ENCODE results near the gene PEX14. TPM values are rescaled to one million over a fixed set of nuclear protein-coding genes. Genes with fewer than 3 reads are reported as not detected.

PEX14 gene
- total RNA-seq, 1 experiment from 2014 or later, result 27.3 TPM

GRCh38 chr1:10624256-10625050 is 149.7 kb downstream of the PEX14 start:
- TF ChIP-seq NFYB (CRISPR knock-in tag; conservative IDR thresholded peaks at IDR 0.05; ENCODE audit: low read depth), result no peak
- TF ChIP-seq, protein P1, sequence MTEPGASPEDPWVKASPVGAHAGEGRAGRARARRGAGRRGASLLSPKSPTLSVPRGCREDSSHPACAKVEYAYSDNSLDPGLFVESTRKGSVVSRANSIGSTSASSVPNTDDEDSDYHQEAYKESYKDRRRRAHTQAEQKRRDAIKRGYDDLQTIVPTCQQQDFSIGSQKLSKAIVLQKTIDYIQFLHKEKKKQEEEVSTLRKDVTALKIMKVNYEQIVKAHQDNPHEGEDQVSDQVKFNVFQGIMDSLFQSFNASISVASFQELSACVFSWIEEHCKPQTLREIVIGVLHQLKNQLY (CRISPR knock-in tag; IDR thresholded peaks at IDR 0.05), result no peak
- TF ChIP-seq, protein P2, sequence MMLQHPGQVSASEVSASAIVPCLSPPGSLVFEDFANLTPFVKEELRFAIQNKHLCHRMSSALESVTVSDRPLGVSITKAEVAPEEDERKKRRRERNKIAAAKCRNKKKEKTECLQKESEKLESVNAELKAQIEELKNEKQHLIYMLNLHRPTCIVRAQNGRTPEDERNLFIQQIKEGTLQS (CRISPR knock-in tag; conservative IDR thresholded peaks at IDR 0.05), result no peak
- TF ChIP-seq ZNF263 (CRISPR knock-in tag; IDR thresholded peaks at IDR 0.05; ENCODE audit: low read depth), result no peak
- no peak for TF ChIP-seq ZNF232 (CRISPR knock-in tag; IDR thresholded peaks at IDR 0.05)
- no peak for TF ChIP-seq STAT6 (CRISPR knock-in tag; conservative IDR thresholded peaks at IDR 0.05; ENCODE audit: low read depth)
- TF ChIP-seq, protein P3, sequence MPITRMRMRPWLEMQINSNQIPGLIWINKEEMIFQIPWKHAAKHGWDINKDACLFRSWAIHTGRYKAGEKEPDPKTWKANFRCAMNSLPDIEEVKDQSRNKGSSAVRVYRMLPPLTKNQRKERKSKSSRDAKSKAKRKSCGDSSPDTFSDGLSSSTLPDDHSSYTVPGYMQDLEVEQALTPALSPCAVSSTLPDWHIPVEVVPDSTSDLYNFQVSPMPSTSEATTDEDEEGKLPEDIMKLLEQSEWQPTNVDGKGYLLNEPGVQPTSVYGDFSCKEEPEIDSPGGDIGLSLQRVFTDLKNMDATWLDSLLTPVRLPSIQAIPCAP (CRISPR knock-in tag; IDR thresholded peaks at IDR 0.05), result no peak
- no peak for TF ChIP-seq ZBTB21 (CRISPR knock-in tag; IDR thresholded peaks at IDR 0.05; ENCODE audit: borderline replicate concordance)
- TF ChIP-seq ZNF671 (CRISPR knock-in tag; IDR thresholded peaks at IDR 0.05), result no peak
- no peak for TF ChIP-seq RELA (CRISPR knock-in tag; IDR thresholded peaks at IDR 0.05; ENCODE audit: borderline replicate concordance)
- TF ChIP-seq TP53 (CRISPR knock-in tag; IDR thresholded peaks at IDR 0.05), result no peak
- no peak for TF ChIP-seq CDX4 (CRISPR knock-in tag; IDR thresholded peaks at IDR 0.05; ENCODE audit: borderline replicate concordance)
- TF ChIP-seq FOXK1 (CRISPR knock-in tag; IDR thresholded peaks at IDR 0.05), result no peak
- TF ChIP-seq OVOL2 (CRISPR knock-in tag; IDR thresholded peaks at IDR 0.05; ENCODE audit: borderline replicate concordance), result no peak
- no peak for TF ChIP-seq PRRX2 (CRISPR knock-in tag; IDR thresholded peaks at IDR 0.05)
- peak; percentile 9 for DNase-seq (ENCODE audit: low spot score)
- H3K4me3 Mint-ChIP-seq, result no peak overlapping the region
- ChIA-PET CTCF (interaction anchor here (1.0 kb wide), 1 partner anchor 170 kb away, joined by 3 read pairs; no protein-coding TSS in a partner anchor), POLR2A (no interaction called here)
- H3K27ac Mint-ChIP-seq, result no peak overlapping the region
- H3K9me3 Mint-ChIP-seq, result no peaks in the 10 kb centered on the region
- H3K36me3 Mint-ChIP-seq, result 0 out of 2 replicates have a peak, but pooled peaks cover 2% of the 10 kb centered on the region
- no peak; the same call in 1 of the 2 replicates for ATAC-seq
- no peaks in the 10 kb centered on the region for H3K27me3 Mint-ChIP-seq (ENCODE audit: low read depth)
- H3K4me1 Mint-ChIP-seq, result no peaks in the 10 kb centered on the region

- ChIA-PET CTCF (interaction anchor here (0.5 kb wide), 1 partner anchor 48 kb away, joined by 3 read pairs; no protein-coding TSS in a partner anchor), POLR2A (no interaction called here)
- TF ChIP-seq PREB (CRISPR knock-in tag; IDR thresholded peaks at IDR 0.05; ENCODE audit: borderline replicate concordance), result no peak
- no peak for TF ChIP-seq GABPB1 (CRISPR knock-in tag; IDR thresholded peaks at IDR 0.05)
- 0 out of 2 replicates have a peak, but pooled peaks cover 2% of the 10 kb centered on the region for H3K36me3 Mint-ChIP-seq
- H3K27me3 Mint-ChIP-seq (ENCODE audit: low read depth), result no peaks in the 10 kb centered on the region
- H3K27ac Mint-ChIP-seq, result no peak overlapping the region
- H3K4me1 Mint-ChIP-seq, result no peaks in the 10 kb centered on the region
- no peak overlapping the region for H3K4me3 Mint-ChIP-seq
- no peaks in the 10 kb centered on the region for H3K9me3 Mint-ChIP-seq
- DNase-seq (ENCODE audit: low spot score), result peak; percentile 8
- no peak for ATAC-seq
These were observed 150.3 kb downstream of the PEX14 start for GRCh38 chr1:10625076-10625475.

Data from WTC11 (cell line).